ENCODE results near the gene IL13.

GRCh38 chr5:132644177-132644576 lies 13.8 kb upstream of the IL13 start:
- TF ChIP-seq, protein P1, sequence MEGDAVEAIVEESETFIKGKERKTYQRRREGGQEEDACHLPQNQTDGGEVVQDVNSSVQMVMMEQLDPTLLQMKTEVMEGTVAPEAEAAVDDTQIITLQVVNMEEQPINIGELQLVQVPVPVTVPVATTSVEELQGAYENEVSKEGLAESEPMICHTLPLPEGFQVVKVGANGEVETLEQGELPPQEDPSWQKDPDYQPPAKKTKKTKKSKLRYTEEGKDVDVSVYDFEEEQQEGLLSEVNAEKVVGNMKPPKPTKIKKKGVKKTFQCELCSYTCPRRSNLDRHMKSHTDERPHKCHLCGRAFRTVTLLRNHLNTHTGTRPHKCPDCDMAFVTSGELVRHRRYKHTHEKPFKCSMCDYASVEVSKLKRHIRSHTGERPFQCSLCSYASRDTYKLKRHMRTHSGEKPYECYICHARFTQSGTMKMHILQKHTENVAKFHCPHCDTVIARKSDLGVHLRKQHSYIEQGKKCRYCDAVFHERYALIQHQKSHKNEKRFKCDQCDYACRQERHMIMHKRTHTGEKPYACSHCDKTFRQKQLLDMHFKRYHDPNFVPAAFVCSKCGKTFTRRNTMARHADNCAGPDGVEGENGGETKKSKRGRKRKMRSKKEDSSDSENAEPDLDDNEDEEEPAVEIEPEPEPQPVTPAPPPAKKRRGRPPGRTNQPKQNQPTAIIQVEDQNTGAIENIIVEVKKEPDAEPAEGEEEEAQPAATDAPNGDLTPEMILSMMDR (IDR thresholded peaks at IDR 0.05; ENCODE audit: borderline replicate concordance, extremely low read depth, low read length, poor library complexity, severe bottlenecking) = no peak
- TF ChIP-seq EZH2 (IDR thresholded peaks at IDR 0.05; ENCODE audit: borderline replicate concordance, low read depth, low read length, severe bottlenecking) = no peak
